Activated CD8-positive, alpha-beta T cell treated with anti-CD3 and anti-CD28 coated beads for 36 hours (primary cell): ENCODE results near the gene C5orf47. TPM values are rescaled to one million over a fixed set of nuclear protein-coding genes. Genes with fewer than 3 reads are reported as not detected.

ENCODE experiments used
- ATAC-seq: fragments of 200-7000 bp; cut with Tn5 transposase; one replicate; pipeline ENCODE4 v1.10.0; 2021; ENCODE audit warnings: mild to moderate bottlenecking, moderate library complexity
- CTCF ChIA-PET: fragments of 350-600 bp; sonication (Branson Sonifier 250); formaldehyde crosslinking; loops from one replicate; lab custom pipeline; 2021; ENCODE audit warnings: antibody characterized with exemption; lab: Charles Lee
- POLR2A ChIA-PET: fragments of 350-600 bp; sonication (Branson Sonifier 250); formaldehyde crosslinking; loops from one replicate; lab custom pipeline; 2021; ENCODE audit warnings: antibody characterized with exemption; lab: Charles Lee
- DNase-seq: peaks from one replicate; pipeline ENCODE4 v3.0.0-alpha.2; 2020
- H3K27ac Mint-ChIP-seq: one replicate; pipeline ENCODE4 v1.8.0; 2021; ENCODE audit warnings: mild to moderate bottlenecking, mixed read lengths
- H3K27me3 Mint-ChIP-seq: one replicate; pipeline ENCODE4 v1.8.0; 2021; ENCODE audit warnings: mixed read lengths
- H3K36me3 Mint-ChIP-seq: one replicate; pipeline ENCODE4 v1.8.0; 2021; ENCODE audit warnings: low read depth, mixed read lengths
- H3K4me1 Mint-ChIP-seq: one replicate; pipeline ENCODE4 v1.8.0; 2021; ENCODE audit warnings: low read depth, mixed read lengths
- H3K4me3 Mint-ChIP-seq: one replicate; pipeline ENCODE4 v1.8.0; 2021; ENCODE audit warnings: mild to moderate bottlenecking, moderate library complexity, mixed read lengths
- H3K9me3 Mint-ChIP-seq: one replicate; pipeline ENCODE4 v1.8.0; 2021; ENCODE audit warnings: mixed read lengths
- intact Hi-C: fragments of 100-400 bp; cut with micrococcal nuclease; formaldehyde crosslinking; loops from one replicate; pipeline ENCODE4 v1.10.0; 2022
- total RNA-seq, 2 experiments: library from RNA; stranded (reverse); gene quantifications; one replicate each; pipeline ENCODE4 v1.2.3, GENCODE V29; 2021
- TF ChIP-seq, protein P1 (sequence below): fragments of 200-600 bp; IDR thresholded peaks from one replicate; pipeline ENCODE4 v1.8.0; 2022; ENCODE audit warnings: antibody characterized with exemption, mild to moderate bottlenecking

Gene C5orf47
- total RNA-seq, 2 experiments from 2014 or later: not detected

DNA sequence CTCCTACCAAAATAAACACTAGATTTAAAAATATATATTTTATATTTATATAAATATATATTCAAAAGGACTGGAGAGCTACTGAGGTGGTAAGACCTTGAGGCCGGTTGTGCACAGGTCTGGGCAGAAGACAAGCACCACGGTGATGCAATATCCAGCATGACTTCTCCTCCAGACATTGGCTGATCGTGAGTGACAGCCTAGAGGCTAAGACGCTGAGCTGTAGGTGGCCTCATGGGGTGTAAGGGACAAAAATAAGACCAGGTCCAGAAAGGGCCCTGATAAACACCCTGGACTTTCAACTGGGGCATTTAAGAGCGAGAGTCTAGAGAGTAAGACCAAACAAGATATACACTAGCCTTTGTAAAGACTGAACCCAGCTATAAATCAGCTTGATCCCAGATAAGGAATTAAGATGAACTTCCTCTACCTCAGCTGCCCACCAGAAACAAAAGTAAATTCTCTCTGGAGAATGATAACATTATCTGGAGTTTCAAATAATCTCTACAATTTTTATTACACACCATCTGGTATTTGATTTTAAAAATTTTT, 14.2 kb upstream of the C5orf47 start:
- Mint-ChIP-seq H3K27ac (no peak overlapping the region), H3K4me3 (no peak overlapping the region), H3K36me3 (no peaks in the 10 kb centered on the region), H3K4me1 (no peaks in the 10 kb centered on the region), H3K27me3 (peaks cover 19% of the 10 kb centered on the region), H3K9me3 (no peaks in the 10 kb centered on the region)
- CTCF ChIA-PET: interaction anchor here (1.6 to 5.5 kb wide), 4 partner anchors 12 to 357 kb away, joined by 5 to 93 read pairs (median 8); partner anchors contain the start of genes BOD1 and CPEB4
- intact Hi-C loops: no loop called here
- POLR2A ChIA-PET: no interaction called here
- DNase-seq (no peak), ATAC-seq (no peak)
- TF ChIP-seq, protein P1, sequence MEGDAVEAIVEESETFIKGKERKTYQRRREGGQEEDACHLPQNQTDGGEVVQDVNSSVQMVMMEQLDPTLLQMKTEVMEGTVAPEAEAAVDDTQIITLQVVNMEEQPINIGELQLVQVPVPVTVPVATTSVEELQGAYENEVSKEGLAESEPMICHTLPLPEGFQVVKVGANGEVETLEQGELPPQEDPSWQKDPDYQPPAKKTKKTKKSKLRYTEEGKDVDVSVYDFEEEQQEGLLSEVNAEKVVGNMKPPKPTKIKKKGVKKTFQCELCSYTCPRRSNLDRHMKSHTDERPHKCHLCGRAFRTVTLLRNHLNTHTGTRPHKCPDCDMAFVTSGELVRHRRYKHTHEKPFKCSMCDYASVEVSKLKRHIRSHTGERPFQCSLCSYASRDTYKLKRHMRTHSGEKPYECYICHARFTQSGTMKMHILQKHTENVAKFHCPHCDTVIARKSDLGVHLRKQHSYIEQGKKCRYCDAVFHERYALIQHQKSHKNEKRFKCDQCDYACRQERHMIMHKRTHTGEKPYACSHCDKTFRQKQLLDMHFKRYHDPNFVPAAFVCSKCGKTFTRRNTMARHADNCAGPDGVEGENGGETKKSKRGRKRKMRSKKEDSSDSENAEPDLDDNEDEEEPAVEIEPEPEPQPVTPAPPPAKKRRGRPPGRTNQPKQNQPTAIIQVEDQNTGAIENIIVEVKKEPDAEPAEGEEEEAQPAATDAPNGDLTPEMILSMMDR: no peak

DNA sequence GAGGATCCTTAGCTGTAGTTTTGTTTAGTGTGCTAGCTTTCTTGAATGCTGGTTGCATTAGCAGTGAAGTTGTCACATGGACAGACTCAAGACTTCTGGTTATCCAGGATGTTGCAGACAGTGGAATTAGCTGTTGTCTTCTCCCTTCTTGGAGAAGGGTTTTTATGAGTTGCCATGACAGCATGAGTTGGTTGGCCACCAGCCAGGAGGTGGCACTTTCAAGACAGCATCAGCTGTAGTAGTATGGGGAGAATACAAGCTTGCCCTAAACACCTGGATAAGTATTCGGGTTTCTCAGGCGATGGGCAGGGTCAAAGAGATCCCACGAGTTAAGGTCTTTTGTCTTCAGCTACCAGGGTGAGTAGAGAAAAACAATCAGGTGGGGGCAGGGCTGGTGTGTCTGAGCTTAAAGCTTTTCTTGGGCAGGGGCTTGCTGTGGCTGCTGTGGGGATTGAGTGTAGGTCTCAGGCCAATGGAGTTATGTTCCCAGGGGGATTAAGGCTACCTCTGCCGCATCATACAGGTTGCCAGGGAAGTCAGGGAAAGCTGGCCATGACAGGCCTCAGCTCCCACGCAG, 7.7 kb upstream of the C5orf47 start:
- TF ChIP-seq, protein P1: no peak
- Mint-ChIP-seq H3K27ac (no peak overlapping the region), H3K27me3 (peaks cover 30% of the 10 kb centered on the region), H3K4me3 (no peak overlapping the region), H3K36me3 (no peaks in the 10 kb centered on the region), H3K9me3 (peaks cover 3% of the 10 kb centered on the region), H3K4me1 (no peaks in the 10 kb centered on the region)
- CTCF ChIA-PET: interaction anchor here (0.6 to 2.1 kb wide), 3 partner anchors 8 to 1652 kb away, joined by 3 to 6 read pairs (median 3); no protein-coding TSS in a partner anchor
- DNase-seq (no peak), ATAC-seq (no peak)
- POLR2A ChIA-PET: interaction anchor here (0.6 kb wide), 1 partner anchor 136 kb away, joined by 3 read pairs; no protein-coding TSS in a partner anchor
- intact Hi-C loops: no loop called here

DNA sequence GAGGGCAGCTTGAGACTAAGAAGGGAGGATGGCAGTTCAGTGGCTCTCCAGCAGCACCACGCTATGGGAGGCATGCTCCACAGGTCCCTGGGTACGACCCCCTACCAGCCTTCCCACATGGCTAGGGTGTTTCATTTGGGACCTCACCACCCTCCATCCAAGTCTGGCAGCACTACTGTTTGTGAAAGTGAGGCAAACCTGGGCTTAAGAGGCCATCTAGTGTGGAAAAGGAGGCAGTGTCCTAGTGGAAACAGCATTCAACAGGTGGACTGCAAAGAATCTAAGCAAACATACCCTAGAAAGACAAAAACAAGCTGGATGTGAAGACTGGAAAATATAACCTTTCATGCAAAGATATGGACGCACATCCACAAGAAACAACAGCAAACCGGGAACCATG, 4.8 kb upstream of the C5orf47 start:
- Mint-ChIP-seq H3K9me3 (peaks cover 3% of the 10 kb centered on the region), H3K36me3 (no peaks in the 10 kb centered on the region), H3K27ac (no peak overlapping the region), H3K4me3 (no peak overlapping the region), H3K4me1 (no peaks in the 10 kb centered on the region), H3K27me3 (peaks cover 21% of the 10 kb centered on the region)
- ATAC-seq (no peak), DNase-seq (no peak)
- TF ChIP-seq, protein P1: no peak
- CTCF ChIA-PET: interaction anchor here (0.8 to 1.6 kb wide), 3 partner anchors 11 to 368 kb away, joined by 3 to 6 read pairs (median 5); no protein-coding TSS in a partner anchor
- intact Hi-C loops: no loop called here
- POLR2A ChIA-PET: no interaction called here

DNA sequence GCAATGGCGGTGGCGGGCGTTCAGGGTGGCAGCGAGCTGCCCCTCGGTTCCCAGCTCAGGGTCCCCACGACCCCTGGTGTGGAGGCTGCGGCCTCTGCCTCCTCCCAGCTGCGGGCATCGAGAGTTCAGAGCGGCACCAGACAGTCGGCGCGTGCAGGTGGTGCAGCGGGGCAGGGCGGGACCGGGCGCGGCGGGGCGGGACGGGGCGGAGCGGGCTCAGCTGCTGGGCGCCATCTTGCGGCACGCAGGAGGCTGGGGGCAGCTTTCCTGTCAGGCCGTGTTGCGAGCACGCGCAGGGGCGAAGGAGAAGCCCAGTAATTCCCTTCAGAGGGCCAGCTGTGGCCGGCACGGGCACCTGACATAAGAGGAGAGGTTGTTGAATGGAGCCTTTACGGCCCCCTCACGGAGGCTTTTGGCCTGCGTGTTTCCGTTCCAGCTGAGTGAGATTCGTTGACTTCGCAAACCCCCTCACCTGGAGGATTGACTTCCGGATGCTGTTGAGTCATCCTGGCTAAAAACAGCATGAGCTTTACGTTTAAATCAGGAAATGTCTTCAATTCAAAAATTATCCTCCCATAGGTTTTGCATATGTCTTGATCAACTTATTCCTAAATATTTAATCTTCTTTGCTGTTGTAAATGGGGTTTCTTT, 587 bp downstream of the C5orf47 start:
- Mint-ChIP-seq H3K27ac (no peak overlapping the region), H3K27me3 (peaks cover 3% of the 10 kb centered on the region), H3K36me3 (no peaks in the 10 kb centered on the region), H3K4me1 (no peaks in the 10 kb centered on the region), H3K4me3 (no peak overlapping the region), H3K9me3 (no peaks in the 10 kb centered on the region)
- intact Hi-C loops: no loop called here
- CTCF ChIA-PET: no interaction called here
- TF ChIP-seq, protein P1: no peak
- no peak for DNase-seq
- no peak for ATAC-seq
- POLR2A ChIA-PET: interaction anchor here (1.4 kb wide), 1 partner anchor 130 kb away, joined by 3 read pairs; no protein-coding TSS in a partner anchor

DNA sequence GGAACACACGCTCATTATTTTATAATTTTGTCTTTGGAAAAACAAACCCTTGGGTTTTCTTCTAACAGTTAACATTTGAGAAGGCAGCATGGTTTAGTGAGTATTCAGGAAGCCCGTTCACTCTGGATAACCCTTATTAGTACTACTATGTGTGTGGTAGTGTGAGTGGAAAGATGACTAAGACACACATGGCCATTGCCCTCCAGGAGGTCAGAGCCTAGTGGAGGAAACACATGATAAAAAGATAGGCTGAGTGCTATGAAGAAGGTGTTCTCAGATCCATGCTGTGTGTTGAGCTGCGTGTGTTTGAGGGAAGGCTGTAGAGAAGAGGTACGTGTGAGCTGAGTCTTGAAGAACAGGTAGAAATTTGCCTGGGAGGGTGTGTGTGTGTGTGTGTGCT, 8.4 kb downstream of the C5orf47 start:
- Mint-ChIP-seq H3K27ac (no peak overlapping the region), H3K4me1 (no peaks in the 10 kb centered on the region), H3K4me3 (no peak overlapping the region), H3K9me3 (no peaks in the 10 kb centered on the region), H3K36me3 (no peaks in the 10 kb centered on the region), H3K27me3 (peaks cover 24% of the 10 kb centered on the region)
- no peak for DNase-seq
- no peak for ATAC-seq
- ChIA-PET CTCF (no interaction called here), POLR2A (no interaction called here)
- TF ChIP-seq, protein P1: no peak
- intact Hi-C loops: no loop called here
